Duodenal mucosa (tissue), 2 donors: ENCODE data around the gene CROCC2.

ENCODE experiments used
- H3K27ac ChIP-seq: one replicate; pipeline ENCODE4 v1.7.0; 2013; ENCODE audit warnings: low read depth, low read length
- H3K27me3 ChIP-seq, 2 donors: one replicate each; pipeline ENCODE4 v1.7.0; 2013; ENCODE audit warnings: low read length in 2 of 2, control low read depth in 1 of 2; ENCODE audit not compliant: insufficient read depth in 2 of 2, control insufficient read depth in 1 of 2
- H3K36me3 ChIP-seq, 2 donors: one replicate each; pipeline ENCODE4 v1.7.0; 2013; ENCODE audit warnings: low read length in 2 of 2, control low read depth in 1 of 2; ENCODE audit not compliant: insufficient read depth in 2 of 2, control insufficient read depth in 1 of 2
- H3K4me1 ChIP-seq, 2 donors: one replicate each; pipeline ENCODE4 v1.7.0; 2013; ENCODE audit warnings: low read length in 2 of 2, control low read depth in 1 of 2; ENCODE audit not compliant: insufficient read depth in 2 of 2, control insufficient read depth in 1 of 2
- H3K4me3 ChIP-seq, 2 donors: one replicate each; pipeline ENCODE4 v1.7.0; 2013; ENCODE audit warnings: low read length in 2 of 2, low read depth in 1 of 2
- H3K9ac ChIP-seq, 2 donors: one replicate each; pipeline ENCODE4 v1.7.0; 2013; ENCODE audit warnings: low read length in 2 of 2, low read depth in 1 of 2
- H3K9me3 ChIP-seq, 2 donors: one replicate each; pipeline ENCODE4 v1.7.0; 2013; ENCODE audit warnings: low read length in 2 of 2, control low read depth in 1 of 2; ENCODE audit not compliant: control insufficient read depth in 1 of 2

CROCC2 gene

DNA sequence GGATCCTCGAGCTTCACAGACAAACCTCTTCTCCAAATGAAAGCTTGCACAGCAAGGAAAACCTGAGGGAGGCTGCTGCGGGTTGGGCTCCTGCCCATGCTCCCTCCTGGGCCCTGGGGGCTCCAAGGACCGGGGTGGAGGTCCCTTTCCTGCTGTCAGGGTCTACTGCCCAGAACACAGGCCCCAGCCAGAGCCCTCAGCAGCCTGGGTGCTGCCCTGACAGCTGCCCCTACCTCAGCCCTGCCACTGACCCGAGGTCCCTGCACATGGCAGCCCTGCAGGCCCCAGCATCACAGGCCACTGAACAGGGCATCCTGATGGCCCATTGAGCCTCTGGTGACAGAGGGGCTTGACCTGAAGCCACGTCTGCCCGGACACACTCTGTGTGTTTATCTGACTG, 41.0 kb downstream of the CROCC2 start:
- H3K27ac ChIP-seq, result no peak overlapping the region
- no peaks in the 10 kb centered on the region for H3K9me3 ChIP-seq
- H3K4me3 ChIP-seq, result no peak overlapping the region
- no peaks in the 10 kb centered on the region for H3K36me3 ChIP-seq
- no peaks in the 10 kb centered on the region for H3K27me3 ChIP-seq
- H3K9ac ChIP-seq, result no peak overlapping the region
- H3K4me1 ChIP-seq, result no peaks in the 10 kb centered on the region

DNA sequence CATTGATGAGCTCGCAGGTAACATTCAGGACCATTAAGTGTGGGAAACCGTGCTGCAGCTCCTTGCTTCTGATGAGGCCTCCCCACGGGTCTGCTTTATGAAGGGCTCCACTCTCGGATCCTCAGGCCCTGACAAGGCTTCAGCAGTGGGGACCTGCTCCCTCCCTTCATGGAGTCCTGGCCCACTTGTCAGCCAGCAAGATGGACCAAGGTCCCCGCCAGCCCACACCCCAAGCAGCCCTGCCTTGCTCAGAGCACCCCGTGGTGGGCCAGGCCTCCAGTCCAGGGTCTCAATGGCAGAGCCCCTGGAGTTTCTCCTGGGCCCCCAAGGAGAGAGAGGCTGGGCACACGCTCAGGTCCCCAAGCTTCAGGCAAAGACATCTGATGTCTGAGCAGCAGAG, 41.5 kb downstream of the CROCC2 start:
- Histone ChIP-seq H3K27ac (no peak overlapping the region), H3K9me3 (no peaks in the 10 kb centered on the region), H3K4me3 (no peak overlapping the region), H3K27me3 (no peaks in the 10 kb centered on the region), H3K9ac (no peak overlapping the region), H3K4me1 (no peaks in the 10 kb centered on the region), H3K36me3 (no peaks in the 10 kb centered on the region)

GRCh38 chr2:240948086-240948485, 42.0 kb downstream of the CROCC2 start:
- no peak overlapping the region for H3K4me3 ChIP-seq
- no peaks in the 10 kb centered on the region for H3K27me3 ChIP-seq
- H3K4me1 ChIP-seq, result no peaks in the 10 kb centered on the region
- no peak overlapping the region for H3K27ac ChIP-seq
- no peaks in the 10 kb centered on the region for H3K36me3 ChIP-seq
- H3K9ac ChIP-seq, result no peak overlapping the region
- no peaks in the 10 kb centered on the region for H3K9me3 ChIP-seq

DNA sequence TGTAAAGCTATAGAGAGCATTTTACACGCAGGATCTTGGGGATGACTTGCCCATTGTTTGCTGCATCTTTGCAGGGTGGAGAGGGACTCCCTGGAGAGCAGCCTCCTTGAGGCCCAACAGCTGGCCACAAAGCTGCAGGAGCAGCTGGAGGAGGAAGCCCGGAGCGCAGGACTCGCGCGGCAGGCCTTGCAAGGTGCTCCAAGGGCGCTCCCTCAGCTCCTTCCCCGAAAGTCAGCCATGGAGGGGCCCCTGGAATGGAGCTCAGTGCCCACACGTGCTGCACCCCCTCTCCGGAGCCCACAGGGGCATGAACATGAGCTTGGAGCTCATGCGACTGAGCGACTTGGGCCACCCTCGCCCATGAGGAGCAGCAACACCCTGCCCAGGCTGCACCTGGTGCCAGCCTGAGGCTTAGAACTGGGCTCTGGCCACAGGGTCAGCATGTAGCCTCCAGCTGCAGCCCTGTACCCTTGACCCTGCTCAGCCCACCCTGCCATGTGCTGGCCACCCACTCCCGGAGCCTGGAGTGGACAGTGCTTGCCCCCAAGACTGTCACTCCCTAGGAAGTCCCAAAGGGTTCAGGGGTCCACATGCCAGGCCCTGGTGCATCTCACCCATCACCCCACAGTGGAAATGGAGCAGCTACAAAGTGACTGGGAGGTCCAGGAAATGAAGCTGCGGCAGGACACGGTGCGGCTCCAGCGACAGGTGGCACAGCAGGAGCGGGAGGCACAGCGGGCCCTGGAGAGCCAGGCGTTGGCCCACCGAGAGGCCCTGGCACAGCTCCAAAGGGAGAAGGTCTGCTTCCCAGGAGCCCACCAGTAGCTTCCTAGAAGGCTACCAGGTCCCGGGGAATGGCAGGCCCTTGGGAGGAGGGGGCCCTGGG, 43.0 kb downstream of the CROCC2 start:
- Histone ChIP-seq H3K27ac (no peak overlapping the region), H3K27me3 (no peaks in the 10 kb centered on the region), H3K4me3 (no peak overlapping the region), H3K9me3 (no peaks in the 10 kb centered on the region), H3K4me1 (no peaks in the 10 kb centered on the region), H3K36me3 (no peaks in the 10 kb centered on the region), H3K9ac (no peak overlapping the region)

- no peaks in the 10 kb centered on the region for H3K4me1 ChIP-seq
- H3K27ac ChIP-seq, result no peak overlapping the region
- no peaks in the 10 kb centered on the region for H3K27me3 ChIP-seq
- no peak overlapping the region for H3K4me3 ChIP-seq
- H3K9me3 ChIP-seq, result no peaks in the 10 kb centered on the region
- H3K9ac ChIP-seq, result no peak overlapping the region
- no peaks in the 10 kb centered on the region for H3K36me3 ChIP-seq
These were observed 43.9 kb downstream of the CROCC2 start for GRCh38 chr2:240949791-240950705.

DNA sequence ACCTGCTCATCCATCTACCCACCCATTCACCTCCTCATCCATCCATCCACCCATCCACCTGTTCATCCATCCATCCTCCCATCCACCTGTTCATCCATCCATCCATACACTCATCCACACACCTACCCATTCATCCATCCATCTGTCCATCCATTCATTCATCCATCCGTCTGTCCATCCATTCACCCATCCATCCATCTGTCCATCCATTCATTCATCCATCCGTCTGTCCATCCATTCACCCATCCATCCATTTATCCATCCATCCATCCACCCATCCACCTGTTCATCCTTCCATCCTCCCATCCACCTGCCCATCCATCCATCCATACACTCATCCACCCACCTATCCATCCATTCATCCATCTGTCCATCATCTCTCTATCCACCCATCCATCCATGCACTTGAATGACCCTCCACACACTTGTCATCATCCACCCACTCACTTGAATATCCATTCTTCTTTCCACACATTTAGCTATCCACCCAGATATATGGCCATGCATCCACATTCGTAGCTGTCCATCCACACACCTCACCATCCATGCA, 45.0 kb downstream of the CROCC2 start:
- Histone ChIP-seq H3K4me3 (no peak overlapping the region), H3K27me3 (no peaks in the 10 kb centered on the region), H3K9me3 (no peaks in the 10 kb centered on the region), H3K9ac (no peak overlapping the region), H3K36me3 (no peaks in the 10 kb centered on the region), H3K4me1 (peaks cover 0 to 3% of the 10 kb centered on the region in 2 donors), H3K27ac (no peak overlapping the region)

- H3K27me3 ChIP-seq, result peaks cover 0 to 3% of the 10 kb centered on the region in 2 donors
- no peak overlapping the region for H3K9ac ChIP-seq
- H3K27ac ChIP-seq, result no peak overlapping the region
- no peaks in the 10 kb centered on the region for H3K36me3 ChIP-seq
- peaks cover 0 to 3% of the 10 kb centered on the region in 2 donors for H3K4me1 ChIP-seq
- H3K9me3 ChIP-seq, result no peaks in the 10 kb centered on the region
- no peak overlapping the region for H3K4me3 ChIP-seq
These were observed 46.5 kb downstream of the CROCC2 start for GRCh38 chr2:240952496-240953246.

DNA sequence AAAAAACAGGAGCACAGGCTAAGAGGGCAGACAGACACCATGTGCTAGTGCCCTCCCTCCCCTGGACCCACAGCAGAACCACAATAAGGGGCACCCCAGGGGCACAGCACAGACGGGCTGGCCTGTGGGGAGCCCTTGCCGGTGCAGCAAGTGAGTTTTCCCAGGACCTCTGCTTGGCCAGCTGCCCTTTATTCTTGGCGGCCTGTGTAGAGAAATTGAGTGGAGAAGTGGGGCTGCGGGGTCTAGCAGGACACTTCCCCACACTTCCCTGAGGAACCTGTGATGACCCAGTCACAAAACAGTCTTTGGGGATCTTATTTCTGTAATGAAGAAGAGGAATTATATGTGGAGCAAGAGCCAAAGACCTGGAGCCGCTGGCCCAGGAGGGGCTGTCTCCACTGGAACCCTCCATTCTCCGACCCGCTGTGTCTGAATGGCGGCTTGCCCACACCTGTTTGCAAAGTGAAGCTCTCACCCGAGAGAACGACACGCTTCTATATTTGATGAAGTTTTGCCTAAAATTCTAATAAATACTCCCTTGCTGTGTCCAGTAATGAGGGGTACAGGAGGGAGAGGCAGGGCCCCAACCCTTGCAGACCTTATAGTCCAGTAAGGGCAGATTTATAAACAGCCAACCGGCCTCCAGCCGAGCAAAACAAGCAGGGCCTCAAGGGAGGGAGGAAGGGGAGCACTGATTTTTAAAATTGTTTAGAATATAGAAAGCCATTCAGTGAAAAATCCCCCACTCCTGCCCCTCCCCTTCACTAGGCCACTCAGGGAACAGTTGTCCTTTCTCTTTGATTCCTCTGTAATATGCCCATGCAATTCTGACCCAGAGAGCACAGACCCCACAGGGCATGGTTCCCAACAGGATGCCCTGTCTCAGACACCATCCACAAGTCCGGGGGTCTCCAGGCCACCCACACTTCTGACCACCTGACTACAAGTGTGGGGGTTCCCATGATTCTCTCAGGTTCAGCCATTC, 47.6 kb downstream of the CROCC2 start:
- Histone ChIP-seq H3K4me3 (no peak overlapping the region), H3K9ac (no peak overlapping the region), H3K27ac (no peak overlapping the region), H3K9me3 (no peaks in the 10 kb centered on the region), H3K36me3 (no peaks in the 10 kb centered on the region), H3K27me3 (peaks cover 0 to 3% of the 10 kb centered on the region in 2 donors), H3K4me1 (peaks cover 0 to 3% of the 10 kb centered on the region in 2 donors)
